ENCODE results near the gene IGHMBP2. TPM values are rescaled to one million over a fixed set of nuclear protein-coding genes. Genes with fewer than 3 reads are reported as not detected.

IGHMBP2 gene
- total RNA-seq, 1 donor from 2014 or later, result 13.2 TPM

DNA sequence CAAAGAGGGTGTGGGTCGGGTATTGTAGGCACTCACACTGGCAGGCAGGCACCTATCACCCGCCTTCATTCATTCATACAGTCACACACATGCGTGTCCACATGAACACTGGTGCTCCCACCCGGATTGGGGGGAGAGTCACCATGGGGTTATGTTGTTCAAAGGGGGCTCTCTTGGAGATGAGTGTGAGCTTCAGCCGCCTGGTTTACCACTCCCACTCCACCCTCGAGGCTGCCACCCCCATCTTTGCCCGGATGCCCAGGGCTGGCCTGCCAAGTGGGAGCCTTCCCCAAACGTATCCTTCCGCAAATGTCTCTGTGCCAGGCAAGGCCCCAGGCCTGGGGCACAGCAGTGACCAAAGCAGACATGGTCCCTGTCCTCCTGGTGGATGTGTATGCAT, 54.5 kb downstream of the IGHMBP2 start:
- Histone ChIP-seq H3K4me1 (peaks cover 9% of the 10 kb centered on the region), H3K27ac (replicated peaks) (no peak overlapping the region), H3K36me3 (no peaks in the 10 kb centered on the region), H3K27me3 (ENCODE audit: low read depth) (no peaks in the 10 kb centered on the region), H3K4me3 (no peak overlapping the region), H3K9me3 (replicated peaks) (peaks cover 5% of the 10 kb centered on the region)
- intact Hi-C loops (cut with micrococcal nuclease), result no loop called here
- TF ChIP-seq CTCF (IDR thresholded peaks at IDR 0.05; ENCODE audit: borderline replicate concordance), result no peak
- DNase-seq, result no peak

DNA sequence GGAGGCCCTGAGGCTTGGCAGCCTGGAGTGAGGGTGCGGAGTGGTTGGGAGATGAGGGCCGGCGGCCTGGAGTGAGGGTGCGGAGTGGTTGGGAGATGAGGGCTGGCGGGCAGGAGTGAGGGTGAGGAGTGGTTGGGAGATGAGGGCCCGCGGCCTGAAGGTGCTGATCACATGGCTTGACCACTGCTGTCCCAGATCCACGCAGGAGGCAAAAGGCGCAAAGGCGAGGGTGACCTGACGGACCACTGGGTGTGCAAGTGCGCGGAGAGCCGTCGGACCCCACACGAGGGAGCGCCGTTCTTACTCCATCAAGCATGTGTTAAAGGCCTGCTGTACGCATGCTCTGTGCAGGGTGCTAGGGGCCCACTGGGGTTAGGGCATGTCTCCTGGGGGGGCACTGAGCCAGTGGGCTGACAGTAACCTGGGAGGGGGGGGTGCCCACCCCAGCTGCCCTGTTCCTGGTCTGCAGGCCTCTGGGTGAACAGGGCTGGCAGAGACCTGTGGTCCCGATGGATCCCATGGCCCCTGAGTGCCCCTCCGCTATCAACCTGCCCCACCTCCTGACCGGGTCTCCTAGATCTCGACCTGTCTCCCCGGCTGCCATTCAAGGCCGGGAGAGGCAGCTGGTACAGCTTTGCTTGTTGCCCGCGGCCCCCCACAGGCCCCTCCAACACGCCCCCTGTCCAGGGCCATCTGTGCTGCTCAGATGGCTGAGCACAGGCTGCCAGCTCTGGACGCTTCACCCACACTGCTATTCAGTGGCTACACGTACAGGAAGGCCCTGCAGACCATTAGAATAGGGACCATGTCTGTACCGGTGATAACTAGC, 56.0 kb downstream of the IGHMBP2 start:
- Histone ChIP-seq H3K4me3 (no peak overlapping the region), H3K9me3 (replicated peaks) (peaks cover 5% of the 10 kb centered on the region), H3K27ac (replicated peaks) (no peak overlapping the region), H3K36me3 (no peaks in the 10 kb centered on the region), H3K4me1 (peaks cover 9% of the 10 kb centered on the region), H3K27me3 (ENCODE audit: low read depth) (no peaks in the 10 kb centered on the region)
- no peak for TF ChIP-seq CTCF (IDR thresholded peaks at IDR 0.05; ENCODE audit: borderline replicate concordance)
- intact Hi-C loops (cut with micrococcal nuclease), result no loop called here
- no peak for DNase-seq

DNA sequence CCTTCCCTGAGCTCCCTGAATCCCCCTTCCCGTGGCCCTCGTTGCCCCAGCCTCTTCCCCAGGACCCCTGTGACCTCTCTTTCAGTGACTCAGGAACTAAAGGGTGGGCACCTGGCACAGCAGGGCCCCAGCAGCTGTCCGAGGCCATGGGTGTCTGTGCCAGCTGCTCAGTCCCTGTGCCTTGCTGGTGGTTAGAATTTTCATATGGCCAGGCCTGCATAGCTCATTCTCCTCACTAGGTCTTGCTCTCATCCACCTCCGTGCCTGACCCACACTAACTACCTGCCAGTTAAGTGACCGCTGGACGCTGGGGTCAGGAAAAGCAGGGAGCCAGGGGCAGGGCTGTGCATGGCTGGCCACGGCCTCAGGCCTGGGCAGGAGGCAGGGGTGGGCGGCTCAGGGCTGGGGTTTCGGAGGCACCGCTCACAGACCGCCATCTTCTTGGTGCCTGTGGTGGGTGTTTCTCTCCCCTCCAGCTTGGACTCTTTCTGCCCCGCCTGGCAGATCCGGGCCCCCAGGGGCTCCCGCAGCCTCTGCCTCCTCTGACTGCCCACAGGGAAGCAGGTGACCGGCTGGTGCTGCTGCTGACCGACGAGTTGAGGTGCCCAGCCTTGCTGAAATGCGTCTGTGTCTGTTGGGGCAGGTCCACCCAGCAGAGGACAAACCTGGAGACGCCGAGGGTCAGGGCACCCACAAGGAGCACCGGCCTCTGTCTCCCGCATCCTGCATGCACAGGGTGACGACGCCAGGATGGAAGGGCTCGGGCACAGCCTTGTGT, 56.8 kb downstream of the IGHMBP2 start:
- no peak overlapping the region for H3K27ac ChIP-seq (replicated peaks)
- intact Hi-C loops (cut with micrococcal nuclease), result no loop called here
- peaks cover 2% of the 10 kb centered on the region for H3K4me1 ChIP-seq
- TF ChIP-seq CTCF (IDR thresholded peaks at IDR 0.05; ENCODE audit: borderline replicate concordance), result no peak
- no peak for DNase-seq
- H3K36me3 ChIP-seq, result no peaks in the 10 kb centered on the region
- H3K9me3 ChIP-seq (replicated peaks), result peaks cover 5% of the 10 kb centered on the region
- no peak overlapping the region for H3K4me3 ChIP-seq
- no peaks in the 10 kb centered on the region for H3K27me3 ChIP-seq (ENCODE audit: low read depth)

- Histone ChIP-seq H3K9me3 (replicated peaks) (peaks cover 5% of the 10 kb centered on the region), H3K36me3 (no peaks in the 10 kb centered on the region), H3K27ac (replicated peaks) (no peak overlapping the region), H3K27me3 (ENCODE audit: low read depth) (no peaks in the 10 kb centered on the region), H3K4me1 (no peaks in the 10 kb centered on the region), H3K4me3 (no peak overlapping the region)
- intact Hi-C loops (cut with micrococcal nuclease), result no loop called here
- no peak for DNase-seq
- no peak for TF ChIP-seq CTCF (IDR thresholded peaks at IDR 0.05; ENCODE audit: borderline replicate concordance)
Observed at GRCh38 chr11:68961245-68961644, 57.6 kb downstream of the IGHMBP2 start.

DNA sequence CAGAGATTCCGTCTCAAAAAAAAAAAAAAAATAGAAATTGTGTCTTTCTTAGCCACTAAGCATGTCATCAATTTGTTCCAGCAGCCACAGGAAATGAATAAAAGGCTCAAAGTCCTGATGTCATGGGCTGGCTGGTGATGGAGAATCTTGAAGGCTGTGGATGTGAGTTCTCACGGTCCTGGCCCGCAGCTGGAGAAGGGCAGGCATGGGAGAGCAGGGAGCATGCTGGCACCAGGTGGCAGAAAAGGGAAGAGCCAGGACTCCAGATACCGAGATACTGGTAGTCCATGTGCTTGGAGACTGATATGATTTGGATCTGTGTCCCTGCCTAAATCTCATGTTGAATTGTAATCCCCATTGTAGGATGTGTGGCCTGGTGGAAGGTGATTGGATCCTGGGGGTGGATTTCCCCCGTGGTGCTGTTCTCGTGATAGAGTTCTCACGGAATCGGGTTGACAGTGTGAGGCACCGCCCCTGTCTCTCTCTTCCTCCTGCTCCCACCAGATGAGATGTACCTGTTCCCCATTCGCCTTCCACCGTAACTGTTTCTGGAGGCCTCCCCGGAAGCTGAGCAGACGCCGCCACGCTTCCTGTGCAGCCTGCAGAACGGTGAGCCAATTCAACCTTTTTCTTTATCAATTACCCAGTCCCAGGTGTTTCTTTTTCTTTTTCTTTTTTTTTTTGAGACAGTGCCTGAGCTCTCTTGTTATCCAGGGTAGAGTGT, 59.0 kb downstream of the IGHMBP2 start:
- intact Hi-C loops (cut with micrococcal nuclease), result no loop called here
- no peaks in the 10 kb centered on the region for H3K27me3 ChIP-seq (ENCODE audit: low read depth)
- no peaks in the 10 kb centered on the region for H3K4me1 ChIP-seq
- no peak overlapping the region for H3K27ac ChIP-seq (replicated peaks)
- no peak for TF ChIP-seq CTCF (IDR thresholded peaks at IDR 0.05; ENCODE audit: borderline replicate concordance)
- no peak for DNase-seq
- peaks cover 5% of the 10 kb centered on the region for H3K9me3 ChIP-seq (replicated peaks)
- no peaks in the 10 kb centered on the region for H3K36me3 ChIP-seq
- no peak overlapping the region for H3K4me3 ChIP-seq

Measured in left ventricle myocardium inferior (tissue), 1 donor.